RWPE1 (cell line): ENCODE data around the gene ACSS3.

Experiments
- CTCF ChIA-PET: fragments of 350-600 bp; sonication (Branson Sonifier 250); formaldehyde crosslinking; extraction: SDS; loops from one replicate; lab custom pipeline; 2021; lab: Yijun Ruan, JAX
- POLR2A ChIA-PET: fragments of 400-600 bp; formaldehyde crosslinking; extraction: SDS; loops from one replicate; lab custom pipeline; 2020; ENCODE audit warnings: antibody characterized with exemption; ENCODE audit not compliant: low non-redundant PET; lab: Yijun Ruan, JAX
- DNase-seq: peaks from one replicate; pipeline ENCODE4 v3.0.0; 2012; ENCODE audit warnings: low spot score
- H3K27ac ChIP-seq: fragments of 450-650 bp; 2 replicates; pipeline ENCODE4 v1.5.1; 2017
- TF ChIP-seq, protein P1 (sequence below): fragments of 450-650 bp; conservative IDR thresholded peaks from 2 replicates; pipeline ENCODE4 v1.5.1; 2017; ENCODE audit warnings: low read depth, mild to moderate bottlenecking

The ACSS3 gene

DNA sequence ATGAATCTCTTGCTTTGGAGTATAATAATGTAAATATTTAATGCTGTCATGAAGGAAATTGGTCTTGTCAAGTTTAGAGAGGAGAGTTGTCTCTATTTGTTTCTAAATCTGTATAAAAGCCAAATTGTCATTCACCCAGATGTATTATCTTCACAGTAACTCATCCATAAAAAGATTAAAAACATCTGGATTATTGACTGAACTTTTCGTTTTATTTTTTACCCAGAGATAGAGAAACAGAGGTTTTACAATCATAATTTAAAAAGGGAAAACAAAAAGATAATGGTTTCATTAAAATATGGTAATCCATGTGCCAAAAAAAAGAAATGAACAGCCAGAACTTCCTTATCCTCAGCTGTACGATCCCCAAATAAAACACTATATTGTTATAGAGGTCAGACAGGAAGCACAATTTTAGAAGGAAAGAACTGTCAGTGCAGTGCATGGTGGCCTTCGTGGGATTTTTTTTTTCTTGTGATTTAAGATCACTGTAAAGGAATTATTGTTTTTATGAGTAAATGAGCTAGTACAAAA, 125.9 kb downstream of the ACSS3 start:
- H3K27ac ChIP-seq, result no peak overlapping the region
- POLR2A ChIA-PET, result no interaction called here
- CTCF ChIA-PET, result no interaction called here
- TF ChIP-seq, protein P1, sequence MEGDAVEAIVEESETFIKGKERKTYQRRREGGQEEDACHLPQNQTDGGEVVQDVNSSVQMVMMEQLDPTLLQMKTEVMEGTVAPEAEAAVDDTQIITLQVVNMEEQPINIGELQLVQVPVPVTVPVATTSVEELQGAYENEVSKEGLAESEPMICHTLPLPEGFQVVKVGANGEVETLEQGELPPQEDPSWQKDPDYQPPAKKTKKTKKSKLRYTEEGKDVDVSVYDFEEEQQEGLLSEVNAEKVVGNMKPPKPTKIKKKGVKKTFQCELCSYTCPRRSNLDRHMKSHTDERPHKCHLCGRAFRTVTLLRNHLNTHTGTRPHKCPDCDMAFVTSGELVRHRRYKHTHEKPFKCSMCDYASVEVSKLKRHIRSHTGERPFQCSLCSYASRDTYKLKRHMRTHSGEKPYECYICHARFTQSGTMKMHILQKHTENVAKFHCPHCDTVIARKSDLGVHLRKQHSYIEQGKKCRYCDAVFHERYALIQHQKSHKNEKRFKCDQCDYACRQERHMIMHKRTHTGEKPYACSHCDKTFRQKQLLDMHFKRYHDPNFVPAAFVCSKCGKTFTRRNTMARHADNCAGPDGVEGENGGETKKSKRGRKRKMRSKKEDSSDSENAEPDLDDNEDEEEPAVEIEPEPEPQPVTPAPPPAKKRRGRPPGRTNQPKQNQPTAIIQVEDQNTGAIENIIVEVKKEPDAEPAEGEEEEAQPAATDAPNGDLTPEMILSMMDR, result no peak
- no peak for DNase-seq

- no peak for DNase-seq
- H3K27ac ChIP-seq, result no peak overlapping the region
- TF ChIP-seq, protein P1, result no peak
- ChIA-PET POLR2A (no interaction called here), CTCF (no interaction called here)
These were observed 127.5 kb downstream of the ACSS3 start for GRCh38 chr12:81205416-81205815.

DNA sequence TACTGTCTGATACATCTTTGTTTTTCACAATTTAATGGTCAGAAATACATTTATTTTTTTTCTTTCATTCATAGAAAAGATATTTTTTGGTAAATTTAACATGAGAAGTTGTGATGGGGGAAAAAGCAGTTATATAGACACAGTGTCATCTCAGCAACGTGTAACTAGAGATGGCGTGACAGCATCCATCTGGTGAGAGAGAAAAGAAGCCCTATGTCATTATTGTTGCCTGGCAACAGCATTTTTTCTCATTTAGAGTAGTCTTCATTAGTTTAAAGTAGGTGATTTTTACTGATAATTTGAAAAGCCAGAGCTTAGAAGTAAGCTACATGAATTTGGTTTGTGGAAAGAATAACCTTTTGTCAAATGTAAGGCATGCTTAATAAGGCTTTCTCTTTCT, 128.6 kb downstream of the ACSS3 start:
- no peak overlapping the region for H3K27ac ChIP-seq
- no peak for DNase-seq
- TF ChIP-seq, protein P1, result no peak
- POLR2A ChIA-PET, result no interaction called here
- CTCF ChIA-PET, result no interaction called here

DNA sequence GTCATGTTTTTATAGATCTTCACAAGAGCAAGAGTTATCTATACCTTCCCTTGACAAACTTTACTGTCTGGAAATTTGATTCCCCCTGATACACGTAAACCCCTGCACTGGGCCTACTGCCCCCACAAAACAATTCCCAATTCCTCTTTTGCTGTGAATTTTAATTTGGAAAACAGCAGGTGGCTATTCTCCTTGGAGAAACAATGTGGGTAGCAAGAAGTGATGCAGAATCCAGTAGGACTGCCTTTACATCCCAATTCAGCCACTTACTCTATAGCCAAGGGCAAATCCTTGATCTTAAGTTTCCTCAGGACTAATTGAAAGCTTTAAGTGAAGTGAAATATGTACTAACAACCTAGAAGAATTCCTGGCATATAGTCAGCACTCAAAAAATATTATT, 129.3 kb downstream of the ACSS3 start:
- CTCF ChIA-PET, result no interaction called here
- DNase-seq, result no peak
- H3K27ac ChIP-seq, result no peak overlapping the region
- TF ChIP-seq, protein P1, result no peak
- POLR2A ChIA-PET, result no interaction called here

DNA sequence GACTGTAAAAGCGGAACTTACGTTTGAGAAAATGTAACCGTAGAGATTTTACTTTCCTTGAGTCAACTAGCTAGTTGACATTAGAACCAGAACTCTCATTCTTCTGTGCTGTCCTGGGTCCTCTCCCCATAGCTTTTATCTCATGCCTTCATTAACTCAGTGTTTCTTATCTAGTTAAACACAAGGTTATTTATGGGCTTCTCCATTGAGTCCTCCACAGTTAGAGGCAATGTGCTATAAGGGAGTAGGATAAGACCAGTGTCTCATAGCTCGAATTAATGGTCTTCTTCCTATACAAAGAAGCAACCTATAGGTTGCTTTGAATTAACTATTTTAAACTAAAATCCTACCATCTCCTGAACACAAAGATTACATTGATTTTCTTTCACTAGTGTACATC, 129.8 kb downstream of the ACSS3 start:
- ChIA-PET POLR2A (no interaction called here), CTCF (no interaction called here)
- TF ChIP-seq, protein P1, result no peak
- DNase-seq, result no peak
- no peak overlapping the region for H3K27ac ChIP-seq

- no peak for DNase-seq
- H3K27ac ChIP-seq, result no peak overlapping the region
- CTCF ChIA-PET, result no interaction called here
- POLR2A ChIA-PET, result no interaction called here
- TF ChIP-seq, protein P1, result no peak
These were observed 130.5 kb downstream of the ACSS3 start for GRCh38 chr12:81208187-81208911.
